ENCODE measurements around the gene HSPB9. TPM values are rescaled to one million over a fixed set of nuclear protein-coding genes. Genes with fewer than 3 reads are reported as not detected.
"Not testable (repeated sequence)": the region's sequence is repeated elsewhere in the genome, so short reads cannot be mapped to it uniquely, and the experiment has no call there.

The HSPB9 gene
- polyA plus RNA-seq, 3 donors from 2014 or later, result 0.11 TPM; not detected in 2

- Mint-ChIP-seq H3K27ac (peak overlapping the region; percentile 62 to 84 (median 74)), H3K4me3 (peak overlapping the region in 4 of 5 donors; percentile 16 to 56 (median 48)), H3K9me3 (no peaks in the 10 kb centered on the region), H3K36me3 (peaks cover 4 to 6% (median 4%) of the 10 kb centered on the region in 3 donors), H3K4me1 (peaks cover 47 to 60% of the 10 kb centered on the region in 2 donors), H3K27me3 (ENCODE audit: low read depth in 3 of 3) (peaks cover 0 to 5% (median 2%) of the 10 kb centered on the region in 3 donors)
- DNase-seq, result no peak
Observed at GRCh38 chr17:42133461-42134041, 10.9 kb downstream of the HSPB9 start.

- Mint-ChIP-seq H3K4me1 (peaks cover 52 to 66% of the 10 kb centered on the region in 2 donors), H3K27ac (peak overlapping the region in 1 of 6 donors; percentile 2), H3K9me3 (no peaks in the 10 kb centered on the region), H3K4me3 (no peak overlapping the region), H3K36me3 (peaks cover 3 to 4% (median 4%) of the 10 kb centered on the region in 3 donors), H3K27me3 (ENCODE audit: low read depth in 3 of 3) (peaks cover 0 to 6% (median 2%) of the 10 kb centered on the region in 3 donors)
- no peak for DNase-seq
Observed at GRCh38 chr17:42135151-42135550, 12.5 kb downstream of the HSPB9 start.

- peak overlapping the region in 5 of 6 donors; percentile 11 to 60 (median 47) for H3K27ac Mint-ChIP-seq
- H3K9me3 Mint-ChIP-seq, result no peaks in the 10 kb centered on the region
- peaks cover 0 to 6% (median 2%) of the 10 kb centered on the region in 3 donors for H3K27me3 Mint-ChIP-seq (ENCODE audit: low read depth in 3 of 3)
- H3K4me3 Mint-ChIP-seq, result no peak overlapping the region
- no peak for DNase-seq
- peaks cover 51 to 65% of the 10 kb centered on the region in 2 donors for H3K4me1 Mint-ChIP-seq
- H3K36me3 Mint-ChIP-seq, result peaks cover 0 to 4% (median 4%) of the 10 kb centered on the region in 3 donors
Observed at GRCh38 chr17:42135664-42136653, 13.4 kb downstream of the HSPB9 start.

- peaks cover 52 to 65% of the 10 kb centered on the region in 2 donors for H3K4me1 Mint-ChIP-seq
- H3K36me3 Mint-ChIP-seq, result no peaks in the 10 kb centered on the region
- no peak for DNase-seq
- no peak overlapping the region for H3K27ac Mint-ChIP-seq
- peaks cover 0 to 6% (median 2%) of the 10 kb centered on the region in 3 donors for H3K27me3 Mint-ChIP-seq (ENCODE audit: low read depth in 3 of 3)
- H3K4me3 Mint-ChIP-seq, result no peak overlapping the region
- no peaks in the 10 kb centered on the region for H3K9me3 Mint-ChIP-seq
Observed at GRCh38 chr17:42136654-42137051, 14.0 kb downstream of the HSPB9 start.

- H3K4me3 Mint-ChIP-seq, result no peak overlapping the region
- peaks cover 0 to 6% (median 0%) of the 10 kb centered on the region in 3 donors for H3K27me3 Mint-ChIP-seq (ENCODE audit: low read depth in 3 of 3)
- H3K36me3 Mint-ChIP-seq, result peaks cover 0 to 6% (median 4%) of the 10 kb centered on the region in 3 donors
- peak overlapping the region in 1 of 6 donors; percentile 17 for H3K27ac Mint-ChIP-seq
- no peak for DNase-seq
- peaks cover 47 to 64% of the 10 kb centered on the region in 2 donors for H3K4me1 Mint-ChIP-seq
- no peaks in the 10 kb centered on the region for H3K9me3 Mint-ChIP-seq
Observed at GRCh38 chr17:42138749-42139492, 16.3 kb downstream of the HSPB9 start.

GRCh38 chr17:42140690-42141089, 18.1 kb downstream of the HSPB9 start:
- not testable (repeated sequence) for DNase-seq; H3K4me3 Mint-ChIP-seq; H3K36me3 Mint-ChIP-seq; H3K27me3 Mint-ChIP-seq (ENCODE audit: low read depth in 3 of 3); H3K9me3 Mint-ChIP-seq; H3K27ac Mint-ChIP-seq
- peaks cover 38 to 62% of the 10 kb centered on the region in 2 donors for H3K4me1 Mint-ChIP-seq

- no peaks in the 10 kb centered on the region for H3K9me3 Mint-ChIP-seq
- H3K27ac Mint-ChIP-seq, result peak overlapping the region in 2 of 6 donors; percentile 17 to 34
- H3K4me3 Mint-ChIP-seq, result no peak overlapping the region
Observed at GRCh38 chr17:42141382-42141781, 18.8 kb downstream of the HSPB9 start.

GRCh38 chr17:42142371-42142896, 19.8 kb downstream of the HSPB9 start:
- H3K36me3 Mint-ChIP-seq, result peaks cover 0 to 6% (median 5%) of the 10 kb centered on the region in 3 donors
- no peak for DNase-seq
- H3K4me3 Mint-ChIP-seq, result no peak overlapping the region
- peaks cover 37 to 60% of the 10 kb centered on the region in 2 donors for H3K4me1 Mint-ChIP-seq
- peaks cover 0 to 4% (median 0%) of the 10 kb centered on the region in 3 donors for H3K27me3 Mint-ChIP-seq (ENCODE audit: low read depth in 3 of 3)
- peak overlapping the region in 2 of 6 donors; percentile 18 to 37 for H3K27ac Mint-ChIP-seq
- H3K9me3 Mint-ChIP-seq, result no peaks in the 10 kb centered on the region

More at GRCh38 chr17:42141382-42141781, 18.8 kb downstream of the HSPB9 start:
- peaks cover 35 to 55% of the 10 kb centered on the region in 2 donors for H3K4me1 Mint-ChIP-seq
- H3K27me3 Mint-ChIP-seq (ENCODE audit: low read depth in 3 of 3), result peaks cover 0 to 4% (median 0%) of the 10 kb centered on the region in 3 donors
- peaks cover 0 to 6% (median 4%) of the 10 kb centered on the region in 3 donors for H3K36me3 Mint-ChIP-seq
- no peak for DNase-seq

GRCh38 chr17:42143138-42143537, 20.5 kb downstream of the HSPB9 start:
- H3K4me3 Mint-ChIP-seq; DNase-seq; H3K36me3 Mint-ChIP-seq; H3K9me3 Mint-ChIP-seq; H3K27me3 Mint-ChIP-seq (ENCODE audit: low read depth in 3 of 3): not testable (repeated sequence)
- peaks cover 35 to 59% of the 10 kb centered on the region in 2 donors for H3K4me1 Mint-ChIP-seq
- peak overlapping the region in 2 of 6 donors; percentile 18 to 25 for H3K27ac Mint-ChIP-seq

GRCh38 chr17:42146911-42147607, 24.5 kb downstream of the HSPB9 start:
- Mint-ChIP-seq H3K27ac (peak overlapping the region in 2 of 6 donors; percentile 59 to 73), H3K4me1 (peaks cover 30 to 55% of the 10 kb centered on the region in 2 donors), H3K9me3 (no peaks in the 10 kb centered on the region), H3K4me3 (no peak overlapping the region), H3K36me3 (peaks cover 0 to 11% (median 9%) of the 10 kb centered on the region in 3 donors), H3K27me3 (ENCODE audit: low read depth in 3 of 3) (peaks cover 0 to 2% (median 0%) of the 10 kb centered on the region in 3 donors)
- no peak for DNase-seq

- DNase-seq, result peak in 1 of 3 donors; percentile 17
- Mint-ChIP-seq H3K27me3 (ENCODE audit: low read depth in 3 of 3) (peaks cover 2 to 7% (median 7%) of the 10 kb centered on the region in 3 donors), H3K9me3 (no peaks in the 10 kb centered on the region), H3K36me3 (no peaks in the 10 kb centered on the region), H3K4me1 (peaks cover 40 to 45% of the 10 kb centered on the region in 2 donors), H3K4me3 (peak overlapping the region; percentile 81 to 97 (median 93)), H3K27ac (peak overlapping the region; percentile 70 to 96 (median 92))
Observed at GRCh38 chr17:42153919-42154742, 31.5 kb downstream of the HSPB9 start.

GRCh38 chr17:42155614-42156045, 33.0 kb downstream of the HSPB9 start:
- H3K27ac Mint-ChIP-seq, result peak overlapping the region in 3 of 6 donors; percentile 8 to 45 (median 21)
- H3K4me3 Mint-ChIP-seq, result peak overlapping the region; percentile 81 to 97 (median 93)
- no peaks in the 10 kb centered on the region for H3K9me3 Mint-ChIP-seq
- H3K27me3 Mint-ChIP-seq (ENCODE audit: low read depth in 3 of 3), result peaks cover 2 to 7% (median 7%) of the 10 kb centered on the region in 3 donors
- H3K4me1 Mint-ChIP-seq, result peaks cover 40 to 45% of the 10 kb centered on the region in 2 donors
- no peak for DNase-seq
- no peaks in the 10 kb centered on the region for H3K36me3 Mint-ChIP-seq

Measured in immature natural killer cell (primary cell).